HepG2 (cell line): Measurements from ENCODE around the gene LRRC15. TPM values are rescaled to one million over a fixed set of nuclear protein-coding genes. Genes with fewer than 3 reads are reported as not detected.
A peak's percentile ranks its signal among the peaks of the same experiment; 100 is the strongest.

Experiments
- ATAC-seq: fragments of 200-7000 bp; cut with Tn5 transposase; 3 replicates; pipeline ENCODE4 v1.9.1; 2020; ENCODE audit warnings: mild to moderate bottlenecking, moderate library complexity
- BruUV-seq: library from RNA; stranded (reverse); fragments of 400-500 nt; replicated peaks from 2 replicates; lab custom pipeline; 2021; lab: Mats Ljungman, UMichigan
- CTCF ChIA-PET: fragments of 300-600 bp; formaldehyde crosslinking; extraction: SDS; loops from one replicate; lab custom pipeline; 2021; ENCODE audit warnings: low total read pairs, inconsistent platforms, low intra/inter-chr PET ratio; lab: Yijun Ruan, JAX
- POLR2A ChIA-PET: fragments of 350-600 bp; sonication (Branson Sonifier 250); formaldehyde crosslinking; loops from one replicate; lab custom pipeline; 2020; ENCODE audit warnings: antibody characterized with exemption, inconsistent platforms; lab: Yijun Ruan, JAX
- DNase-seq: peaks from one replicate; pipeline ENCODE4 v3.0.0-alpha.2; 2015; ENCODE audit warnings: low spot score
- FAIRE-seq: peaks from 3 replicates; lab custom pipeline; 2011; peaks lifted over from hg19 to GRCh38; lab: Jason Lieb, UNC
- H2AFZ ChIP-seq: one replicate; pipeline ENCODE4 v1.6.1; 2011; ENCODE audit warnings: low read length, inconsistent platforms
- H3K27ac ChIP-seq: fragments of 300-600 bp; 3 replicates; pipeline ENCODE4 v1.8.0; 2011; ENCODE audit warnings: mixed run types, mild to moderate bottlenecking, mixed read lengths, low read length, inconsistent platforms; ENCODE audit not compliant: insufficient read depth; ENCODE audit errors: extremely low read length
- H3K27me3 ChIP-seq, 2 experiments: fragments of 200-600 bp in 1 of 2; 2 replicates in 1 of 2; 3 replicates in 1 of 2; pipeline versions ENCODE4 v1.6.0 to v1.8.0; 2011; ENCODE audit warnings: low read length in 2 of 2, mild to moderate bottlenecking in 2 of 2, moderate library complexity in 2 of 2, inconsistent platforms in 1 of 2; ENCODE audit not compliant: insufficient read depth in 2 of 2, control insufficient read depth in 1 of 2
- H3K36me3 ChIP-seq, 2 experiments: fragments of 200-600 bp in 1 of 2; replicated peaks in 1 of 2; 2 replicates in 1 of 2; 3 replicates in 1 of 2; pipeline versions ENCODE4 v1.5.1 to v1.8.0; 2011; ENCODE audit warnings: low read length in 2 of 2, inconsistent platforms in 1 of 2; ENCODE audit not compliant: insufficient read depth in 2 of 2, control insufficient read depth in 1 of 2
- H3K4me1 ChIP-seq: 2 replicates; pipeline ENCODE4 v1.5.1; 2012; ENCODE audit warnings: low read length, inconsistent platforms; ENCODE audit not compliant: insufficient read depth
- H3K4me2 ChIP-seq: 2 replicates; pipeline ENCODE4 v1.6.0; 2011; ENCODE audit warnings: low read depth, low read length, inconsistent platforms
- H3K4me3 ChIP-seq, 3 experiments: fragments of 200-600 bp in 1 of 3; sonication (generic), shearing (Covaris generic) in 1 of 3; replicated peaks in 1 of 3; 2 replicates each; pipeline ENCODE4 v1.5.1; 2011 to 2016; ENCODE audit warnings: low read length in 3 of 3, inconsistent platforms in 2 of 3, low read depth in 2 of 3, mild to moderate bottlenecking in 2 of 3, control low read depth in 1 of 3, mixed read lengths in 1 of 3; ENCODE audit not compliant: insufficient read depth in 1 of 3
- H3K79me2 ChIP-seq: one replicate; pipeline ENCODE4 v1.6.1; 2011; ENCODE audit warnings: low read length, inconsistent platforms; ENCODE audit not compliant: insufficient read depth
- H3K9ac ChIP-seq: 2 replicates; pipeline ENCODE4 v1.6.0; 2011; ENCODE audit warnings: mild to moderate bottlenecking, low read depth, low read length, inconsistent platforms; ENCODE audit not compliant: insufficient read depth
- H3K9me3 ChIP-seq: 2 replicates; pipeline ENCODE4 v1.5.1; 2012; ENCODE audit warnings: mild to moderate bottlenecking, low read length
- H4K20me1 ChIP-seq: 2 replicates; pipeline ENCODE4 v1.6.0; 2011; ENCODE audit warnings: inconsistent platforms, mild to moderate bottlenecking, low read length, moderate library complexity; ENCODE audit not compliant: insufficient read depth
- ETV5 ChIP-seq: IDR thresholded peaks from 2 replicates; pipeline ENCODE4 v1.6.1; 2018; ENCODE audit warnings: missing biosample characterization, missing genetic modification reagents, inconsistent platforms, borderline replicate concordance
- FOXP1 ChIP-seq, 2 experiments: fragments of 450-650 bp in 1 of 2; IDR thresholded peaks; 2 replicates each; pipeline ENCODE4 v1.6.1; 2017 to 2018; ENCODE audit warnings: antibody characterized with exemption in 1 of 2
- KDM3A ChIP-seq: IDR thresholded peaks from 2 replicates; pipeline ENCODE4 v1.6.1; 2018; ENCODE audit warnings: low read depth, missing compliant biosample characterization
- NR1H2 ChIP-seq: sonication (generic); formaldehyde crosslinking; IDR thresholded peaks from 2 replicates; pipeline ENCODE4 v1.8.1; 2022; ENCODE audit warnings: low read depth, missing genetic modification reagents, borderline replicate concordance
- PHB2 ChIP-seq: fragments of 450-650 bp; IDR thresholded peaks from 2 replicates; pipeline ENCODE4 v1.6.1; 2018; ENCODE audit not compliant: partially characterized antibody
- SETDB1 ChIP-seq: sonication (generic); formaldehyde crosslinking; IDR thresholded peaks from 2 replicates; pipeline ENCODE4 v1.5.1; 2020; ENCODE audit warnings: missing genetic modification reagents, mild to moderate bottlenecking, borderline replicate concordance
- ZMYM3 ChIP-seq: sonication (generic); formaldehyde crosslinking; IDR thresholded peaks from 2 replicates; pipeline ENCODE4 v1.5.1; 2020; ENCODE audit warnings: mild to moderate bottlenecking, missing genetic modification reagents
- ZNF44 ChIP-seq: sonication (generic); formaldehyde crosslinking; IDR thresholded peaks from 2 replicates; pipeline ENCODE4 v1.5.1; 2020; ENCODE audit warnings: mild to moderate bottlenecking, missing genetic modification reagents
- ZNF484 ChIP-seq: sonication (generic); formaldehyde crosslinking; IDR thresholded peaks from 2 replicates; pipeline ENCODE4 v1.5.1; 2020; ENCODE audit warnings: mild to moderate bottlenecking, low read depth, missing genetic modification reagents, borderline replicate concordance
- ZNF598 ChIP-seq: sonication (generic); formaldehyde crosslinking; IDR thresholded peaks from 2 replicates; pipeline ENCODE4 v1.5.1; 2020; ENCODE audit warnings: mild to moderate bottlenecking, missing genetic modification reagents, borderline replicate concordance
- ZSCAN30 ChIP-seq: sonication (generic); formaldehyde crosslinking; IDR thresholded peaks from 2 replicates; pipeline ENCODE4 v1.5.0; 2020; ENCODE audit warnings: mild to moderate bottlenecking, missing genetic modification reagents
- WGBS: methylation state at CpG from one replicate; pipeline ENCODE4 v1.1.6; 2017; ENCODE audit warnings: low lambda C conversion rate; 5-methylcytosine and 5-hydroxymethylcytosine counted together
- in situ Hi-C: cut with HindIII; loops from 2 replicates; pipeline ENCODE4 v1.10.0; 2017; ENCODE audit warnings: low pct_unique_long_range_greater_than_20kb; ENCODE audit not compliant: extremely low pct_ligation_motif_present
- intact Hi-C: fragments of 100-400 bp; cut with micrococcal nuclease; formaldehyde crosslinking; loops from one replicate; pipeline ENCODE4 v1.10.0; 2022; ENCODE audit not compliant: unreplicated experiment
- polyA plus RNA-seq, 8 experiments: library from polyadenylated mRNA; depleted of rRNA in 3 of 8; stranded (reverse) in 7 of 8; unstranded in 1 of 8; fragments of >200 nt; fragmentation: Illumina TruSeq in 4 of 8; extraction: Trizol in 4 of 8; gene quantifications; 2 replicates each; pipeline versions ENCODE4 v1.2.1 to v1.2.3, GENCODE V29; 2011 to 2016; ENCODE audit warnings: low read depth in 4 of 8, missing spikeins in 1 of 8, mixed read lengths in 1 of 8; ENCODE audit not compliant: insufficient read depth in 1 of 8
- total RNA-seq, 5 experiments: library from RNA; depleted of rRNA; stranded (reverse); fragments of >200 nt; fragmentation: Illumina TruSeq; extraction: Trizol; gene quantifications; 2 replicates each; pipeline ENCODE4 v1.2.3, GENCODE V29; 2016; ENCODE audit warnings: low read depth in 1 of 5
- TF ChIP-seq, protein P1 (sequence below): sonication (generic); formaldehyde crosslinking; IDR thresholded peaks from 2 replicates; pipeline ENCODE4 v1.5.0; 2020; ENCODE audit warnings: mild to moderate bottlenecking, missing genetic modification reagents, moderate library complexity
- TF ChIP-seq, protein P2 (sequence below): sonication (generic); formaldehyde crosslinking; IDR thresholded peaks from 2 replicates; pipeline ENCODE4 v1.4.0; 2020; ENCODE audit warnings: mild to moderate bottlenecking, missing genetic modification reagents

The LRRC15 gene
- total and polyA plus RNA-seq, 2 of the 13 experiments (the other 11 are each of a cell fraction or from before 2014, with no cell fraction given), result not detected

- Histone ChIP-seq H3K36me3 (no peaks in the 10 kb centered on the region), H3K79me2 (no peaks in the 10 kb centered on the region), H3K4me2 (peak overlapping the region; percentile 60), H3K4me3 (peak overlapping the region in 1 of 3 experiments; percentile 3; a peak in 1 of 6 replicates), H3K9me3 (peaks cover 10% of the 10 kb centered on the region; the same call in 1 of the 2 replicates), H3K27me3 (peaks cover 0 to 3% of the 10 kb centered on the region in 2 experiments; a peak in 1 of 5 replicates), H4K20me1 (no peaks in the 10 kb centered on the region), H3K27ac (peak overlapping the region; percentile 65), H3K4me1 (peaks cover 75% of the 10 kb centered on the region), H2AFZ (no peak overlapping the region), H3K9ac (no peak overlapping the region)
- CTCF ChIA-PET, result no interaction called here
- in situ Hi-C loops, result loop anchor here (25.0 kb wide), 1 partner anchor 658 kb away; no protein-coding TSS in a partner anchor
- BruUV-seq, result no TSS peak
- POLR2A ChIA-PET, result no interaction called here
- no peak for FAIRE-seq
- peak; percentile 50 for DNase-seq
- ATAC-seq, result no peak
- WGBS, result 34% methylated on average over 5 of the region's 5 CpGs
- intact Hi-C loops, result no loop called here
- TF ChIP-seq KDM3A, result 0 out of 2 replicates have a peak, but pooled peaks have one; percentile 8
- TF ChIP-seq ETV5 (CRISPR knock-in tag), result peak; percentile 70; the same call in 1 of the 2 replicates
- no peak for TF ChIP-seq PHB2
- TF ChIP-seq ZNF44 (CRISPR knock-in tag), result no peak
- TF ChIP-seq FOXP1 (IDR thresholded peaks at IDR 0.05), result no peak
- TF ChIP-seq FOXP1 (CRISPR knock-in tag; IDR thresholded peaks at IDR 0.05), result 0 out of 2 replicates have a peak, but pooled peaks have one; percentile 26
- TF ChIP-seq SETDB1 (CRISPR knock-in tag), result no peak
- no peak for TF ChIP-seq NR1H2 (CRISPR knock-in tag)
- TF ChIP-seq, protein P1, sequence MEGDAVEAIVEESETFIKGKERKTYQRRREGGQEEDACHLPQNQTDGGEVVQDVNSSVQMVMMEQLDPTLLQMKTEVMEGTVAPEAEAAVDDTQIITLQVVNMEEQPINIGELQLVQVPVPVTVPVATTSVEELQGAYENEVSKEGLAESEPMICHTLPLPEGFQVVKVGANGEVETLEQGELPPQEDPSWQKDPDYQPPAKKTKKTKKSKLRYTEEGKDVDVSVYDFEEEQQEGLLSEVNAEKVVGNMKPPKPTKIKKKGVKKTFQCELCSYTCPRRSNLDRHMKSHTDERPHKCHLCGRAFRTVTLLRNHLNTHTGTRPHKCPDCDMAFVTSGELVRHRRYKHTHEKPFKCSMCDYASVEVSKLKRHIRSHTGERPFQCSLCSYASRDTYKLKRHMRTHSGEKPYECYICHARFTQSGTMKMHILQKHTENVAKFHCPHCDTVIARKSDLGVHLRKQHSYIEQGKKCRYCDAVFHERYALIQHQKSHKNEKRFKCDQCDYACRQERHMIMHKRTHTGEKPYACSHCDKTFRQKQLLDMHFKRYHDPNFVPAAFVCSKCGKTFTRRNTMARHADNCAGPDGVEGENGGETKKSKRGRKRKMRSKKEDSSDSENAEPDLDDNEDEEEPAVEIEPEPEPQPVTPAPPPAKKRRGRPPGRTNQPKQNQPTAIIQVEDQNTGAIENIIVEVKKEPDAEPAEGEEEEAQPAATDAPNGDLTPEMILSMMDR (CRISPR knock-in tag), result no peak
- no peak for TF ChIP-seq ZNF484 (CRISPR knock-in tag)
- no peak for TF ChIP-seq ZSCAN30 (CRISPR knock-in tag)
- TF ChIP-seq, protein P2, sequence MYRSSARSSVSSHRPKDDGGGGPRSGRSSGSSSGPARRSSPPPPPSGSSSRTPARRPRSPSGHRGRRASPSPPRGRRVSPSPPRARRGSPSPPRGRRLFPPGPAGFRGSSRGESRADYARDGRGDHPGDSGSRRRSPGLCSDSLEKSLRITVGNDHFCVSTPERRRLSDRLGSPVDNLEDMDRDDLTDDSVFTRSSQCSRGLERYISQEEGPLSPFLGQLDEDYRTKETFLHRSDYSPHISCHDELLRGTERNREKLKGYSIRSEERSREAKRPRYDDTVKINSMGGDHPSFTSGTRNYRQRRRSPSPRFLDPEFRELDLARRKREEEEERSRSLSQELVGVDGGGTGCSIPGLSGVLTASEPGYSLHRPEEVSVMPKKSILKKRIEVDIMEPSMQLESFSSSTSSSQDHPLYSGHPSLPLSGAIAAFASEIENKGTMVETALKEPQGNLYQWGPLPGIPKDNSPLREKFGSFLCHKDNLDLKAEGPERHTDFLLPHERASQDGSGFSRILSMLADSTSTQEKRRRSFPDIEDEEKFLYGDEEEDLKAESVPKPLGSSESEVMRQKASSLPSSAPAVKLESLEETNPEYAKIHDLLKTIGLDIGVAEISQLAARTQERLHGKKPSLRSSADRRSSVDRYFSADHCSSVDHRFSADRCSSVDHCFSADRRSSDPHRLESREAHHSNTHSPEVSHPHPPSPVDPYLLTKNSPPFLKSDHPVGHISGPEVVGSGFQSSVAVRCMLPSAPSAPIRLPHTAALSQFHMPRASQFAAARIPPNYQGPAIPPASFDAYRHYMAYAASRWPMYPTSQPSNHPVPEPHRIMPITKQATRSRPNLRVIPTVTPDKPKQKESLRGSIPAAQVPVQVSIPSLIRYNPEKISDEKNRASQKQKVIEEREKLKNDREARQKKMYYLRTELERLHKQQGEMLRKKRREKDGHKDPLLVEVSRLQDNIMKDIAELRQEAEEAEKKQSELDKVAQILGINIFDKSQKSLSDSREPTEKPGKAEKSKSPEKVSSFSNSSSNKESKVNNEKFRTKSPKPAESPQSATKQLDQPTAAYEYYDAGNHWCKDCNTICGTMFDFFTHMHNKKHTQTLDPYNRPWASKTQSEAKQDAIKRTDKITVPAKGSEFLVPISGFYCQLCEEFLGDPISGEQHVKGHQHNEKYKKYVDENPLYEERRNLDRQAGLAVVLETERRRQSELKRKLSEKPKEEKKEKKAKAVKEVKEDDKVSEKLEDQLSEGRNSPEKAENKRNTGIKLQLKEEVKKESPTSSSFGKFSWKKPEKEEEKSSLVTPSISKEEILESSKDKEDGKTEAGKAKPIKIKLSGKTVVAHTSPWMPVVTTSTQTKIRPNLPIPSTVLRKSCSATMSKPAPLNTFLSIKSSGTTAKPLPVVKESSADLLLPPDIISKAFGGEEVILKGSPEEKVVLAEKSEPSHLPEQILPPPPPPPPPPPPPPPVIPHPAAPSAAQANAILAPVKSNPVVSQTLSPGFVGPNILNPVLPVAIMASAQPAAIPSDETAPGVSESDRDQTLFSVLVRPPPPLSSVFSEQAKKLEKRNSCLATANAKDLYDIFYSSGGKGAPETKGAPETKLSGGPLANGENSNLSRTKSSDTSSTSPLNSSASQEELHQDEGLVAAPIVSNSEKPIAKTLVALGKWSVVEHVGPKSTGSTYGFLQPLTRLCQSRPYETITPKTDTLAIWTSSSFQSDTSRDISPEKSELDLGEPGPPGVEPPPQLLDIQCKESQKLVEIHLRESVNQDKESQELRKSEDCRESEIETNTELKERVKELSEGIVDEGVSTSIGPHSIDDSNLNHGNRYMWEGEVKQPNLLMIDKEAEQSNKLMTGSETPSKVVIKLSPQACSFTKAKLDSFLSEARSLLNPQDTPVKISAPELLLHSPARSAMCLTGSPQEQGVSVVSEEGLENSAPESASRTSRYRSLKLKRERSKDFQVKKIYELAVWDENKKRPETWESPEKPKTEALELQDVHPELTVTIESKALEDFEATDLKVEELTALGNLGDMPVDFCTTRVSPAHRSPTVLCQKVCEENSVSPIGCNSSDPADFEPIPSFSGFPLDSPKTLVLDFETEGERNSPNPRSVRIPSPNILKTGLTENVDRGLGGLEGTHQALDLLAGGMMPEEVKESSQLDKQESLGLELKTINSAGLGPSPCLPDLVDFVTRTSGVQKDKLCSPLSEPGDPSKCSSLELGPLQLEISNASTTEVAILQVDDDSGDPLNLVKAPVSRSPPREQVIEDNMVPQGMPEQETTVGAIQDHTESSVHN, result no peak
- TF ChIP-seq ZNF598 (CRISPR knock-in tag), result 0 out of 2 replicates have a peak, but pooled peaks have one; percentile 37
- peak; percentile 97 for TF ChIP-seq ZMYM3
Measured at GRCh38 chr3:194320100-194320499, 49.4 kb downstream of the LRRC15 start.
